GM19043 (cell line): ENCODE data around the gene SFMBT1.

ENCODE experiments used
- ATAC-seq: cut with Tn5 transposase; IDR thresholded peaks from one replicate; pipeline ENCODE4 v1.9.1; 2021; ENCODE audit warnings: low read depth; ENCODE audit not compliant: unreplicated experiment

The SFMBT1 gene

DNA sequence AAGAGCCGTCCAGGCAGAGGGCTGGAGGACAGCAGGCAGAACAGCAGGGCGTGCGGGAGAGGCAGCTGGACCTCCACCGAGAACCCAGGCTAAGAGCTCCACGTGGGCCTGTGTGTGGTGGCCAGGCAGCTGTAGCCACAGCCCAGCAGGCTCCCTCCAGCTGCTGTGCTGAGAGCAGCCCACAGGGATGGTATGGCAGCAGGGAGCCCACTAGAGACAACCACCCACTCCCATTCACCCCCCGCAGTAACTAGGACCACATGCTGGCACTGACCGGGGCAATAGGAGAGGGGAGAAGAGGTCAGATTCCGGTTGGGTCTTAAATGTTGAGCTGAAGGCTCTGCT is 185.5 kb downstream of the SFMBT1 start:
- no peak for ATAC-seq

DNA sequence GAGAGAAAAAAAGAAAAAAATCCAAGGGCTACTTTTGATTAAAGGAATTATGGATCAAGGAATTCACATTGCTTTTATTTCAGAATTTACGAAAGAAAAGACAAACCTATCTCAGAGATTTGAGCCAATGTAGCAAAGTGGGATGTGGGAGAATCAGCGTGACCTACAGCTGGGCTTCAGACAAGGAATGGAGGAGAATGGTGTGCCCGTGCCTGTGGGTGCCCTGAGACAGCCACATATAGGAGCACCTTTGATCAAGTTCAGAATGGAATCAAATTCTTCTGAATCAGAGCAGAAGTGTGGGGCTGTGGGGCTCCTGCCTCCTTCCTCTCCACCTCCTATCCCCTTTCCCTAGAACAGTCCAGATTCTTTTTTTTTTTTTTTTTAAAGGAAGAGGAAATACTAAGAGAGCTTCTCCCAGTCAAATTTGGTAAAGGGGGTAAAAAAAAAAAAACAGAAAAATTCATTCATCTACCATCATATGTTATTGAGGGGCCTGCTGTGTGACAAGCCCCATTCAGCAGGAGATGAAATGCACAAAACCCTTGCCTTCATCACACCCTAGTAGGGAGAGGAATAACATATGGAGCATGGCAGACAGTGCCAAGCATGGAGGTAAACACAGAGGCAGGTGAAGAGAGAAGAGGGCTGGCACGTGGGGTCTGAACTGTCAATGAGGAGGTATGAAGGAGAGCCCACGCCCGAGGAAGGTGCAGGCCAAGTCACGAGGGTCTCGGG is 186.0 kb downstream of the SFMBT1 start:
- no peak for ATAC-seq

GRCh38 chr3:52857864-52858263 is 188.0 kb downstream of the SFMBT1 start:
- no peak for ATAC-seq

DNA sequence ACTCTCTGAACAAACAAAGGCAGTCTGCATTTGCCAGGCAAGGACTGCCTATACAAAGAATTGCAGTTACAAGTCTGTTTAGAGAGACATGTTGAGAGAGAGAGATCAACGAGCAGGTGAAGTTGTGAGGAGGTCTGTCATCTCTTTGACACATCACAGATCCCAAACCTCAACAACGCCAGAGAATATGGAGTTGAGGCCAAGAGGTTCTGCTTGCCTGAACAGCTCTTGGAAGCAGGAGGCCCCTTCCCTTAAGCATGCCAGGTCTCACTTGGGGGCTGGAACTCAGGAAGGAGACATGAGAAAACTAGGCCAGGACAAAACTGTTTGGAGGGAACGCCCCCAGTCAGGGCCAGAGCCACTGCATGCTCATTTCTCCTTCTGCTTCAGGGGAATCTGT is 188.7 kb downstream of the SFMBT1 start:
- no peak for ATAC-seq

DNA sequence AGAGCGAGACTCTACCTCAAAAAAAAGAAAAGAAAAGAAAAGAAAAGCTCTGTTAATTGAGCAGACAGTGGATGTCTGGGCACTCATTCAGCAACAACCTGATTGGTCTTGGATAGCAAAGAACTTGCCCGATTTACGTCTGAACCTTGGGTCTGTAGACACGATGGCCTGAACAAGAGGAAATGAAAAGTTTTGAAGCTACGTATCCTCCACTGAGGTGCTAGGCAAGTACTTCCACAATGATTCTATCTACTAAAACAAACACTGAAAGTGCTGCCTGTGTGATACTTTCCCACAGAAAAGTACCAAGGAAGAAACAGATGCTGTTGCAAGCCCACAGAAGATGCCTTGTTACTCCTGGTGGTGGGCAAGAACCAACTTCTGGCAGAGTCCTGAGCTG is 189.2 kb downstream of the SFMBT1 start:
- peak; percentile 72 for ATAC-seq

- ATAC-seq: no peak
Measured at GRCh38 chr3:52854013-52854412, 191.9 kb downstream of the SFMBT1 start.
